Activated naive CD4-positive, alpha-beta T cell treated with anti-CD3 and anti-CD28 coated beads, Interleukin-2, amount 50 U/mL, for 72 hours (primary cell): Measurements from ENCODE around the gene AFAP1. TPM values are rescaled to one million over a fixed set of nuclear protein-coding genes. Genes with fewer than 3 reads are reported as not detected.

Experiments used
- ATAC-seq, 2 donors: fragments of 150-1000 bp; cut with Tn5 transposase; 2 replicates each; pipeline ENCODE4 v1.10.0; 2021; ENCODE audit warnings: mild to moderate bottlenecking in 2 of 2, moderate library complexity in 2 of 2
- DNase-seq, 2 donors: peaks; one replicate each; pipeline ENCODE4 v3.0.0; 2021 to 2022; ENCODE audit warnings: low spot score in 2 of 2
- H3K27ac Mint-ChIP-seq, 2 donors: one replicate each; pipeline ENCODE4 v1.8.0; 2022; ENCODE audit warnings: mild to moderate bottlenecking in 2 of 2, mixed read lengths in 2 of 2
- H3K36me3 Mint-ChIP-seq, 2 donors: one replicate each; pipeline ENCODE4 v1.8.0; 2022; ENCODE audit warnings: mixed read lengths in 2 of 2
- H3K9me3 Mint-ChIP-seq, 2 donors: one replicate each; pipeline ENCODE4 v1.8.0; 2022; ENCODE audit warnings: mixed read lengths in 2 of 2
- total RNA-seq, 2 donors: library from RNA; stranded (reverse); gene quantifications; one replicate each; pipeline ENCODE4 v1.2.3, GENCODE V29; 2022

The AFAP1 gene
- total RNA-seq, 2 donors from 2014 or later: 10.2 to 41.9 TPM

GRCh38 chr4:7838136-7838782, 101.4 kb downstream of the AFAP1 start:
- no peak for DNase-seq
- peak overlapping the region in 1 of 2 donors; percentile 27 for H3K27ac Mint-ChIP-seq
- peaks cover 0 to 5% of the 10 kb centered on the region in 2 donors for H3K9me3 Mint-ChIP-seq
- H3K36me3 Mint-ChIP-seq: peaks cover 8 to 31% of the 10 kb centered on the region in 2 donors
- no peak for ATAC-seq

- Mint-ChIP-seq H3K9me3 (peaks cover 0 to 5% of the 10 kb centered on the region in 2 donors), H3K27ac (peak overlapping the region in 1 of 2 donors; percentile 27), H3K36me3 (peaks cover 8 to 37% of the 10 kb centered on the region in 2 donors)
- DNase-seq (no peak), ATAC-seq (no peak)
Observed at GRCh38 chr4:7837597-7838135, 102.0 kb downstream of the AFAP1 start.

GRCh38 chr4:7831858-7832730, 107.6 kb downstream of the AFAP1 start:
- H3K36me3 Mint-ChIP-seq: peaks cover 12 to 66% of the 10 kb centered on the region in 2 donors
- DNase-seq: no peak
- ATAC-seq: no peak
- peak overlapping the region; percentile 38 to 78 for H3K27ac Mint-ChIP-seq
- H3K9me3 Mint-ChIP-seq: peaks cover 0 to 15% of the 10 kb centered on the region in 2 donors

- peak overlapping the region; percentile 38 to 78 for H3K27ac Mint-ChIP-seq
- H3K9me3 Mint-ChIP-seq: peaks cover 0 to 20% of the 10 kb centered on the region in 2 donors
- peaks cover 20 to 70% of the 10 kb centered on the region in 2 donors for H3K36me3 Mint-ChIP-seq
- peak; percentile 43 to 73 for ATAC-seq
- no peak for DNase-seq
Observed at GRCh38 chr4:7831330-7831729, 108.3 kb downstream of the AFAP1 start.

GRCh38 chr4:7830747-7831146, 108.9 kb downstream of the AFAP1 start:
- DNase-seq: no peak
- ATAC-seq: no peak
- Mint-ChIP-seq H3K9me3 (peaks cover 0 to 20% of the 10 kb centered on the region in 2 donors), H3K27ac (peak overlapping the region; percentile 7 to 38), H3K36me3 (peaks cover 24 to 76% of the 10 kb centered on the region in 2 donors)

GRCh38 chr4:7829652-7830580, 109.7 kb downstream of the AFAP1 start:
- ATAC-seq (no peak), DNase-seq (no peak)
- no peak overlapping the region for H3K27ac Mint-ChIP-seq
- peaks cover 24 to 83% of the 10 kb centered on the region in 2 donors for H3K36me3 Mint-ChIP-seq
- H3K9me3 Mint-ChIP-seq: peaks cover 0 to 20% of the 10 kb centered on the region in 2 donors

GRCh38 chr4:7828793-7829301, 110.8 kb downstream of the AFAP1 start:
- ATAC-seq (peak; percentile 45 to 46), DNase-seq (no peak)
- H3K36me3 Mint-ChIP-seq: peaks cover 24 to 83% of the 10 kb centered on the region in 2 donors
- peaks cover 0 to 16% of the 10 kb centered on the region in 2 donors for H3K9me3 Mint-ChIP-seq
- H3K27ac Mint-ChIP-seq: peak overlapping the region in 1 of 2 donors; percentile 31

- peaks cover 24 to 86% of the 10 kb centered on the region in 2 donors for H3K36me3 Mint-ChIP-seq
- peak overlapping the region; percentile 31 to 52 for H3K27ac Mint-ChIP-seq
- ATAC-seq (peak; percentile 70 to 90), DNase-seq (peak; percentile 37 to 59)
- H3K9me3 Mint-ChIP-seq: peaks cover 0 to 15% of the 10 kb centered on the region in 2 donors
Observed at GRCh38 chr4:7828011-7828720, 111.5 kb downstream of the AFAP1 start.

GRCh38 chr4:7827566-7827965, 112.1 kb downstream of the AFAP1 start:
- Mint-ChIP-seq H3K9me3 (peaks cover 0 to 15% of the 10 kb centered on the region in 2 donors), H3K27ac (peak overlapping the region; percentile 31 to 47), H3K36me3 (peaks cover 24 to 84% of the 10 kb centered on the region in 2 donors)
- DNase-seq (no peak), ATAC-seq (no peak)

GRCh38 chr4:7826909-7827306, 112.8 kb downstream of the AFAP1 start:
- ATAC-seq: no peak
- peaks cover 19 to 77% of the 10 kb centered on the region in 2 donors for H3K36me3 Mint-ChIP-seq

GRCh38 chr4:7826176-7826908, 113.3 kb downstream of the AFAP1 start:
- Mint-ChIP-seq H3K36me3 (peaks cover 13 to 71% of the 10 kb centered on the region in 2 donors), H3K9me3 (peaks cover 0 to 15% of the 10 kb centered on the region in 2 donors), H3K27ac (peak overlapping the region in 1 of 2 donors; percentile 40)
- no peak for DNase-seq
- no peak for ATAC-seq

More at GRCh38 chr4:7826909-7827306, 112.8 kb downstream of the AFAP1 start:
- Mint-ChIP-seq H3K9me3 (peaks cover 0 to 15% of the 10 kb centered on the region in 2 donors), H3K27ac (no peak overlapping the region)
- no peak for DNase-seq

- ATAC-seq (no peak), DNase-seq (no peak)
- Mint-ChIP-seq H3K27ac (no peak overlapping the region), H3K36me3 (peaks cover 12 to 56% of the 10 kb centered on the region in 2 donors), H3K9me3 (peaks cover 0 to 5% of the 10 kb centered on the region in 2 donors)
Observed at GRCh38 chr4:7824218-7824617, 115.4 kb downstream of the AFAP1 start.

- peaks cover 0 to 5% of the 10 kb centered on the region in 2 donors for H3K9me3 Mint-ChIP-seq
- peak overlapping the region in 1 of 2 donors; percentile 81 for H3K27ac Mint-ChIP-seq
- ATAC-seq: no peak
- DNase-seq: no peak
- H3K36me3 Mint-ChIP-seq: peaks cover 12 to 48% of the 10 kb centered on the region in 2 donors
Observed at GRCh38 chr4:7823416-7823824, 116.2 kb downstream of the AFAP1 start.

GRCh38 chr4:7822877-7823276, 116.8 kb downstream of the AFAP1 start:
- Mint-ChIP-seq H3K36me3 (peaks cover 12 to 48% of the 10 kb centered on the region in 2 donors), H3K9me3 (peaks cover 0 to 5% of the 10 kb centered on the region in 2 donors), H3K27ac (no peak overlapping the region)
- ATAC-seq (no peak), DNase-seq (no peak)

GRCh38 chr4:7822137-7822505, 117.5 kb downstream of the AFAP1 start:
- H3K36me3 Mint-ChIP-seq: peaks cover 12 to 40% of the 10 kb centered on the region in 2 donors
- ATAC-seq (no peak), DNase-seq (no peak)
- peaks cover 0 to 5% of the 10 kb centered on the region in 2 donors for H3K9me3 Mint-ChIP-seq
- H3K27ac Mint-ChIP-seq: no peak overlapping the region
